HG02588 (cell line): ENCODE data around the gene MFAP5.

Experiments
- ATAC-seq: cut with Tn5 transposase; IDR thresholded peaks from one replicate; pipeline ENCODE4 v1.9.1; 2021; ENCODE audit warnings: mild to moderate bottlenecking, moderate library complexity; ENCODE audit not compliant: unreplicated experiment

MFAP5 gene, protein sequence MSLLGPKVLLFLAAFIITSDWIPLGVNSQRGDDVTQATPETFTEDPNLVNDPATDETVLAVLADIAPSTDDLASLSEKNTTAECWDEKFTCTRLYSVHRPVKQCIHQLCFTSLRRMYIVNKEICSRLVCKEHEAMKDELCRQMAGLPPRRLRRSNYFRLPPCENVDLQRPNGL

DNA sequence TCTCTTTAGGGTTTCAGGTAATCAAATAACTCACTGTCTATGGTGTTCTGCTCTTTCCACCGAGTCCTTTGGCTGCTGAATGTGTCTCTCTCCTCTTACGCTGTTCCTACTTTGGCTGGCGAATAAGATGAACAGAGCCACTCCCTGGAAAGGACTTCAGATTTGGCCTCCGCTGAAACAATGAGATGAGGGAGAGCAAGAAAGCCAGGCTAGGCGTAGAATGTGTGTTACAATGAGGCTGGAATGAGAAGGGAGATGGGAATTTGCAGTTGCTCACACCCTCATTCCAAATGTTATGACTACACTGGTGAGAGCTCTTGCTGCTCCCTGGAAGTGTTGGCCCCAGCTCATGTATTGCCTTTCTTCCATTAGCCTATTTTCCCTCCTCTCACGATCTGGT is at the start of gene MFAP5:
TSS of gene MFAP5 (minus strand) at position 234 of the 400 bp plus-strand sequence. CDS start 722 bp downstream, outside the sequence.
- no peak for ATAC-seq

DNA sequence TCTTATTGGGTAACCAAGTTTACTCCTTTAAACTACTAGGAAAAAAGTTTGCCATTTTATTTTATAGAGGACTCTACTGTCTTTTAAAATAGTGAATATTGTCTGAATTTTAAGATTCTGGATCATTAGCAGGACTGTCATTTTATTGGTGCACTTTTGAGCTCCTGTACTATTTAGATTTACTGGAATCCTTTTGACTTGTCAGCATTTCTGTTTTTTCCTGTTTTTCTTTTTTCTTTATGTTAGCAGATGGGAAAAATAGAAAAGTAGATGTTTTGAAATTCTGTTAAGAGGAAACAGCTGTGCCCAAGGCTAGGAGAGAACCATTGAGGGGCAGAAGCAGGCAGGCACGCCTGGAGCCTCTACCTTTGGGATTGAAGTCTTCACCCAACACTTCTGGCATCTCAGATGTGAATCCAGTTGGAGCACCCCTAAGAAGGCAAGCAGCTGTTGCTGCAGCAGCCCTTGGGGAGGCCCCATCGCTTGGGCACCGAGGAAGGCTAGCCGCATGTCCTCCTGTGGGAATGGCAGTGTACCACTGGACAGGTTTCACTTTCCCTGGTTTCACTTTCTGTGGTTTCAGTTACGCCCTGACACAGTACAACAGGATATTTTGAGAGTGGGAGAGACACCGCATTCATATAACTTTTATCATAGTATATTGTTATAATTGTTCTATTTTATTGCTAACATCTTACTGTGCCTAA is 46.7 kb upstream of the MFAP5 start:
- no peak for ATAC-seq

DNA sequence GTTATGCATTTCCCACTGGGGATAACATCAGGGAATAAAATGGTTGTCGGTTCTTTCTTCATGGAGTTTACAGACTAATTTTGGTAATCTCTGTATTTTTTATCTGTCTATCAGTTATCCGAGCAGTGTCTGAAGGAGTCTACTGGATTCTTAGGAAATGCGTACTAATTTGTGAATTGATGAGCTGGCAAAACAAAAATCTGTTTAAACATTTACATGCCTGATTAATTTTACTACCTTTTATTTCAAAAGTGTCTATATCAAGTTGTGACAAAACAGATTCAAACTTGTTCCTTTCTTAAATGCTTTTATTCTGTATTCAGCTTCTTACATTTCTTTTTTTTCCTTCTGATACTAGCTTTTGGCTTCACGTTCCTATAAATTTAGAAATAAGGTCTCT is 39.5 kb upstream of the MFAP5 start:
- ATAC-seq: no peak

DNA sequence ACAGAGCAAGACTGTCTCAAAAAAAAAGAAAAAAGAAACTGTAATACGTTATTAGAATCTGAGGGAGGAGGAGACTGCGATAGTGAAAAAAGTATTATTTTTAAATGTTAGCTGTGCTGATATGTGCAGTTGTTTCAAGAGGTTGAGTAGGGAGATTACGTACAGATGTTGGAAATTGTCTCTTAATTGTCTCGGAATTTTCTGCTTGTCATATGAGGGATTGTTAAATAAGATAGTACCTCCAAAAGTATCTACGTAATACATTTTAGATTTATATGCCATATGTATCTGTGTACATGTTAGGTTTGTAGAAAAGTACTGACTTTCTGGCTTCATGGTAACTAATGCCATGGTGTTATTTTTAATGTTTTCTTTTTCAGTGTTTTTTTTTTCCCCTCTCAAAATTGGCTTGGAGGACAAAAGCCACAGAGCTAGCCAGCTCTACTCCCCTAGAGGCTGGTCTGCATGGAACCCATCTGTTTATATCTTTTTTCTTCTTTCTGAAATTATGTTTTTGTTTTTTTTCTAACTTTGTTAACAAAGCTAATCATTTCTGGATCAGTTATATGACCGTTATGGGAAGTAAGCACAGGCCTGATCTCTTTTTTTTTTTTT is 38.5 kb upstream of the MFAP5 start:
- no peak for ATAC-seq

DNA sequence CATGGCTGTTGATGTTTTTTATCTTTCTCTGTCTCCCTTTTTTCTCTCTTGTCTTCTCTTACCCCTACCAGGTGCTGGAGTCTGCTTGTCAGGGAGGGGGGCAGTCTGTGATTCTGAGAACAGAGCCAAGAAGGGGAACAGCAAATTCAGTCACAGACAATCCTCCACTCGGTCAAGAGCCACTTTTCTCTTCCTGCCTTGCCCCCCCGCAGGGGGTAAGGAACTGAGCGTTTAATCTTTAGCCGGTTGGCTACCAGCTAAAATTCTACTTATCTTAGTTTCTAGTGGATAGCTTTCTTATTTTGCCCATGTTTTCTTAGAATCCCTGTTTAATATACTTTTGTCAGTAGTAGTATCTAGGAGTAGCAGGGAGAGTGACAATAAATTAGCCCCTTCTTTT is 37.1 kb upstream of the MFAP5 start:
- no peak for ATAC-seq

DNA sequence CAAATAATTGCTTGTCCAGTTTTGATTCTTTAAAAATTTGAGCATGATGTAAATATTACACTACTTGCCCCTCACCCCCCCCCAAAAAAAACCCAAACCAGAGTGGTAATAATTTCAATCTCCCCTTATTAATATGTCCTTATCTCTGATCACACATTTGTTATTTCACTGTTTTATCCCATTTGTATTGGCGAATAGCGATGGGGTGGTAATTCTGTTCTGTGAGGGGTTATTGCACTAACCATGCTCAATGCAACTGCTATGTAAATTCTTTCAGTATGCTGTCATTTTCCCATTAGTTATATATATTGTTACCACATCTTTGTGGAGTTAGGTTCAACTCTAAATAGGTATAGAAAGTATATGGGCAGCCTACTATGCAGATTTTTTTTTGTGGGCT is 36.3 kb upstream of the MFAP5 start:
- ATAC-seq: no peak

DNA sequence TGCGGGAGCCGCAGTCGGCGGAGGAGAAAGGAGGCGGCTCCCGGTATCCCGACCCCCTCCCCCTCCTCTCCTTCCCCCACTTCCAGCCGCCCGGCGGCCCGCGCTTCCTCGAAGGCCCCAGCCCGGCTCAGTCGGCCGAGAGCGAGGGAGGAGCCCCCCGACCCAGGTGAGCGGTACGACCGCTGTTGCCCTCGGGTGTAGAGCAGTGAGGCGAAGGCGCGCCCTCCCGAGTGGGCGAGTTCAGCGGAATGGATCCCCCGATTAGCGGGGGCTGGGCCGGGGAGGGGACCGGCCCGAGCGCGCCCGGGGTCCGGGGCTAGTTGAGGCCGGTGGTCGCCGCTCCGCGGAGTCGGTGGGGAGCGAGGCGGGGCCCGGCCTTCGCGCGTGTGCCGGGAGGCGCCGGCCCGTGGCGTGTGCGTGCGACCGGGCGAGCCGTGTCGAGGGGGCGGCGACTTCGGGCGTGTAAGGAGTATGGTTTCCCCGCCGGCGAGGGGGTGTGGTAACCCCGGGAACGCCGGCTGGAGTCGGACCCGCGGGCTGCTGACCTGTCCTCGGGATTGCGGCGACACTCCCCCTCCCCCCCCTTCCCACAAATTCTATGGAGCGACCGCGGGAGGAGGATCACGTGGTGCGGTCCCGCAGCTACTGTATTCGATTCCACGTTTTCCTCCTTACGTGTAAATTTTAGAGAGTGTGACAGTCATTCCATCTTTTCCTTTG is 35.7 kb upstream of the MFAP5 start:
- peak; percentile 53 for ATAC-seq

DNA sequence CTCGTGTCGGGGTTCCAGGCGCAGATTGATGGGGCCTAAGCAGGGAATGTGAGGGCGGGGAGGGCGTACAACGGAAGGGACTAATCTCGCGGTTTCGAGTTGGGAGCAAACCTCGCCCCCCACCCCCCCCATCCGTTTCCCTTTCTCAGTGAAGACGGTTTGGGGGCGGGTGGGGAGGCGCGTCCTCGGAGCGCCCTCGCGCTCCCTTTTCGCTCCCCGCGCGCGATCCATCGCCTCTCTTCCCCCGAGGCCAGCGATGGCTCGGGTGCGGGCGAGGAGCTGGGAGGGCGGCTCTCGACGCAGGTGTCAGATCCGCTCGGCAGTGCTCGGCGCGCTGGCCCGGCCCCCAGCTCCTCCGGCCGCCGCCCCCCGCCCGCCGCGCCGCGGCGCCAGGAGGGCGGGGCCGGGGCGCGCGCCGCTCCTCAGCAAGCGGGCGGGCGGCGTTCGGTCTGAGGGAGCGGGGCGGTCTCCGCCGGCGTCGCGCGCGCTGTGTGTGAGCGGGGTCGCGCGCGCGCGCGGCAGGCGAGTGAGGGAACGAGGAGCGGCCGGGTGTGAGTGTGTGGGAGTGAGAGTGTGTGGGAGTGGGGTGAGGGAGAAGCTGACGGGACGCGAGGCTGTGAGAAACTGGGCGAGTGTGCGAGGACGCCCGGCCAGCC is 35.0 kb upstream of the MFAP5 start, which contains the start of gene RIMKLB:
TSS of gene RIMKLB (plus strand) at position 516 of the 656 bp plus-strand sequence. CDS start 15,876 bp downstream, outside the sequence.
- ATAC-seq: peak; percentile 86

DNA sequence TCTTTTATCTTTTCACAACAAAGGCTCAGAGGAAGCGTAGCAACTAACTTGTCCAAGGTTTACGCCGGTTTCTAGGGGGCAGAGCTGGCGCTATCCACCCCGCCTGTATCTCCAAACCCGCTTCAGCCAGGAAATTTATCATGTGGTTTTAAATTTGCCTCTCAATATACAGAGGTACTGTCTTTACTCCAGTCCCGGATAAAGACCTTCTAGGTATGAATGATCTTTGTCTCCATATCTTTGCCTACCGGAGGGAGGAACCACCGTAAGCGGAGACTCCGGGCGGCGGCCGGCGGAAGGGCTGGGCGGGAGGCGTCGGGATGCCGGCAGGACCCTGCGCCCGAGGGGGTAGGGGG is 34.5 kb upstream of the MFAP5 start:
- ATAC-seq: no peak

DNA sequence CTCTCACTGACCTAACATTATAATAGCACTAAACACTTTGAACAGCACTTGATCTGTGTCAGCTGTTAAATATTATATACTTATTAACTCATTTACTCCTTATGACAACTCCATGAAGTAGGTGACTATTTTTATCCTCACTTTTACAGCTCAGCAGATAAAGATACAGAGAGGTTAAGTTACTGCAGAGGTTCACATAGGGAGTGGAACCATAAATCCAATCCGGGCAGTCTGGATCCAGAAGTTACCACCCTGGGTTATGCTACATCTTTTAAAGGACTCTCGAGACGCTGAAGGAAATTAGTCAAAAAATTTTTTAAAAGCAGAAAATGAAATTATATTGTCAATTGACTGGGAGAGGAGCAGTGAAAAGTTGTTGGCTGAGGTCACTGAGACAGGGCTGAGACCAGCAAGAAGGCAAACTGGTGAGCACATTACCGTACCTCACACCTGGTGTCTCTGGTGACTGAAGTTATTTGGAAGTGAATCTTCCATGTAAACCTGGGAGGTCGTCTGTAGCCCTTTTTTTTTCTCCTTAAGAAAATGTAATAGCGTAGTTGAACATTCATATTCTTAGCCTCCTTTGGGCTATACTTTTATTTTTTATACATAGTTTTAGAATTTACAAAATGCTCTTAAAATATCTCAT is 33.9 kb upstream of the MFAP5 start:
- no peak for ATAC-seq

DNA sequence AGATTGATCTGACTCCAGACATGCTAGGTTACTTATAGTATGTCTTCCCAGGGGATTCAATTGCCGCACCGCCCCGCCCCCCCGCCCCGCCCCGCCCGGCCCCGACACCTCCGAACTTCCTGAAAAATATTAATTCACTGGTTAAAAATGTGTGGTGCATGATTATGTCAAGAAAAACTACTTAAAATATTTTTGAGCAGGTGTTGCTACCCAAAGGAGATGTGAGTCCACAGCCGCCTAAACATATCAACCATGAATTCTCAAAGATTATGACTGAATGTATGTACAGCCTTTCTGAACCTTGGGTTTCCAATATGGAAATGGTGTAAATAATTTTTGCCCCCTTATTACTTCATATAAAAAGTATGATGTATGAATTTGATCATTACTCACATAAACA is 32.5 kb upstream of the MFAP5 start:
- ATAC-seq: no peak

DNA sequence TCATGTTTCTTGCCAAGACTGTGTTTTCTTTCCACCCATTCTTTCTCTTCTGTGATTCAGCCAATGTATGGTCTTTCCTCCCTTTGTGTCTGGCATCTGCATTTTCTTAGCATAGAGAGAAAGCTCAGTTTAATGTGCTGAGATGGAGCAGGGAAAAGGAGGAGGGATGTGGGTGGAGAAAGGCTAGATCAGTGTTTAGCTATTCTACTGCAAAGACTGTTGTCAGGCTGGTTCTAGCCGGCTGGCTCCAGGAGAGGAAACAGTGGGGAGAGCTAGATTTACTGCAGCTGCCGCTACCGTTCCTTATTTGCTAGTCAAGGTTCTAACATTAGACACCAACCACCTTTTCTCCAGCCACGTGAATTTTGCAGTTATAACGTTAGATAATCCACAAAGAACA is 29.9 kb upstream of the MFAP5 start:
- no peak for ATAC-seq

DNA sequence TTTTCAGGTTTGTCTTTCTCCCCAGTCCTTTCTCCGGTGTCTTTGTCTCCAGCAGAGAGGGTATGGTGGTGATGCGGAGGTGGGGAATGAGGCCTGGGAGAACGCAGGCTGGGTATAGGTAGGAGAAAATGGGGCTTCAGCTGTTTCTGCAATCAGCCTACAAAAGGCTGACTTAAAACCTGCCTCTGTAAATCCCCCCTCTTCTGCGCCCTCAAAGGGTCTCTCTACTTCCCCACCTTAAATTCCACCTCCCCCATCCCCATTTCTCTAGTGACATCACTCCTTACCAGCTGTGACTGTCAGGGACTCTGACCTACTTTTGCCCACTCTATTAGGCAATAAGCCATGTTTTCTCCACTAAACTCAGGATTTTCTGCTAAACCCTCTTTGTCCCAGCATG is 27.1 kb upstream of the MFAP5 start:
- ATAC-seq: no peak

DNA sequence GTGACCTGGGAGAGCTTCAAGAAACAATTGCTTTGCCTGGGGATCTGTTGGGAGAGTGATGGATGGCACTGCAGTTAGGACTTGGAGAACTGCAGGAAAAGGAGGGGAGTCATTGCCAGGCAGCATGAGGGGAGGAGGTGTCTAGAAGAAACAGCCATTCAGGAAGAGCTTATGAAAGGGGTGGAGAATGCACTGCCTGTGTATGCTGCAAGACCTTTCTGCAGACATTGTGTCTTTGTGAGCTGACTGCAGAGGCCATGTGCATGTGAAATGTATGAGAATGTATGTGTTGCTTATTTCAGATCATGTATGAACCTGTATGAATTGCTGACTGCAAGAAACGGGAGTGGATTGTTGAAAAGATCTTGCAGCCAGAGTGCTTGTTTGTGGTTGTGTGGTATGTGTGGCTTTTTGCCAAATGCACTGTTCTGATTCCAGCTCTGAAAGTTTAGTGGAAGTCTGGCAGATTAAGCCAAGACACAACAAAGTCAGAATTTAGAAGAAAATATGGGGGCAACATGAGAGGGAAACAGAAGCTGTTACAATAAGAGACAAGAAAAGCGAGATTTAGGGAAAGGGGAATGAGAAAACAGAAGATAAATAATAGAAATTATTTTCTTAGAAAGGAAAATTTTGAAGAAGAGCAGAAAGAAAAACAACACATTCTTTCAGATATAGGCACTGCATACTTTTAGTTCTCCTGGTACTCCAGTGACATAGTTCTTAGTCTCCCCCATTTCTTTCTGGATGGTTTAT is 25.4 kb upstream of the MFAP5 start:
- ATAC-seq: no peak

DNA sequence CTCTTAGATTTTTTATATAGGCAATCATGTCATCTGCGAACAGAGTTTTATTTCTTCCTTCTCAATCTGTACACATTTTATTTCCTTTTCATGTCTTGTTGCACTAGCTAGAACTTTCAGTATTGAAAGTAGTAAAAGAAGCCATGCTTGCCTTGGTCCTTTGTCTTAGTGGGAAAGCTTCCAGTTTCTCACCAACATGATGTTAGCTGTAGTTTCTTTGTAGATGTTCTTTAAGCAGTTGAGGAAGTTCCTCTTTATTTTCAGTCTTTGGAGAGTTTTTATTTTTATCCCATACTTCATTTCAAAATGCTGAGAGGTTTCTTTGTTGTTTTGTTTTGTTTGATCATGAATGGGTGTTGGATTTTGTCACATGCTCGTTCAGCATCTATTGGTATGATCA is 22.4 kb upstream of the MFAP5 start:
- no peak for ATAC-seq

DNA sequence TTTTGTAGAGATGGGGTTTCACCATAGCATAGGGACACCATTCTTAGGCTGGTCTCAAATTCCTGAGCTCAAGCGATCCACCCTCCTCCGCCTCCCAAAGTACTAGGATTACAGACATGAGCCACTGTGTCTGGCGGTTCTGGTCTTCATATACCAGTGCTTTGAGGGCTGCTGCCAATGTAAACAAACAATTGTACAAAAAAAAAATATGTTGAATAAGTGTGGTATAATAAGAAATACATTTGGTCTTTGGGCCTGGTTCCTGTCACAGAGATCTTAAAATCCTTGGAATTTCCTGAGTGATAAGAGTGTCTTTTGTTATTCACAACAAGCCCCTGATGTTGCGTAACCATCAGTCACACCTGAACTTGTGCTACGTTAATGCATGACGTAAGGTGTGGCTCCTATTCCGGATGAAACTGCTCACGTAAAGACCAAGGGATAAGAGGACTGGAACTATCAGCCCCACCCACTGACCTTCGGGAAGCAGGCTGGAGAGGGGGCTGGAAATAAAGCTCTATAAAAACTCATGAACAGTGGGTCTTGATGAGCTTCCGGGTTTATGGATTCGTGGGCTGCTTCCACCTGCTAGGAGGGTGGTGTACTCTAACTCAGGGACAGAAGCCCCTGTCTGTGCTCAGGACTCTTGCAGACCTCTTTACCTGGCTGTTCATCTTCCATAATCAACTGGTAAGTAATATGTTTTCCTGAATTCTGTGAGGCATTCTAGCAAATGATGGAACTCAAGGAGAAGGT is 18.7 kb upstream of the MFAP5 start:
- ATAC-seq: no peak

DNA sequence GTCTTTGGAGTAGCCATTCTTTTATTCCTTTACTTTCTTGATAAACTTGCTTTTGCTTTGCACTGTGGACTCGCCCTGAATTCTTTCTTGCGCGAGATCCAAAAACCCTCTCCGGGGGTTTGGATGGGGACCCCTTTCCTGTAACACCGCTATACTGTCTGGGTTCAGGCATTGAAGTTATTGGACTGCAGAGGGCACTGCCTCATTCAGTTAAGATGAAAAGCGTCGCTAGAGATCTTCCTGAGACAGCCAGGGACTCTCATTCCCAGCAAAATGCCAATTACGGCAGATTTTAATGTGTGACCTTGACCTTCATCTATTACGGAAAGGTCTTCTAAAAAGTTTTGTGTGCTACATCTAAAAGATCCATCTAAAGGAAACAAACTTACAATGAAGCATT is 17.9 kb upstream of the MFAP5 start:
- no peak for ATAC-seq

DNA sequence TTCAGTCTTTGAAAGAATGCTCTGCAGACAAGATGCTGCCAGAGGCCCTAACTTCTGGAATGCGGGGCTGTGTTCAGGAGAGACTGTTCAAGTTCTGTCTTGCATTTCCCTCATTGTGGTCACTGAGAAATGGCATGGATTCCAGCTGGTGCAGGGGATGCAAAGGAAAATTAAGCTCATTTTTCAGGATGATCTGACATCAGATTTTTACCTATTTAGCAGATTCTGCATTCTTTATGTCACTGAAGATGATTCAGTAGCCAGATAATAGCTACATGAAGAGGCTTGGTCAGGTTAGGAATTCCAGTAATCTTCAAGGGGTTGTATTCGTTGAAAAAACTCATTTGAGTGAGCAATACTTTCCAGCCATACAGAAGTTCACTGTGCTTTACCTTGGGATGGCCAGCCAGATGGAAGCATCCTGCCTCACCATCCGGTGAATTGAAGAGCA is 16.1 kb upstream of the MFAP5 start:
- no peak for ATAC-seq

DNA sequence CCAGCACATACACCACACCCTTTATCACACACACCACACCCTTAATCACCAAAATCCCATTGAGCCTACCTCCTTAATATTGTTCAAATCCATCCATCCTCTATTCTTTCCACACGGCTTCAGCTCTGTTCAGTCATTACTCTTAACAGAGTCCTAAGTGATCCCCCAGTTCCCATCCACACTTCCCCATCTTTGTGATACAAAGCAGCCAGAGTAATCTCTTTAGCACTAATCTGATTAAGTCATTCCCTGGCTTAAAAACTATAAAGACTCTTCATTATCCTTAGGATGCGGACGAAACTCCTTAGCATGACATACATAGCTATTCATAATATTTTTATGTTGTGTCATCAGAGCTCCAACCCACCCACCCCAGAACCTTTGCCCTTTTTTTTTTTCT is 14.7 kb upstream of the MFAP5 start:
- no peak for ATAC-seq
